Left lobe of liver (tissue), 2 donors: ENCODE results near the gene STK40. TPM values are rescaled to one million over a fixed set of nuclear protein-coding genes. Genes with fewer than 3 reads are reported as not detected.

Source experiments
- ATAC-seq: fragments of 200-7000 bp; cut with Tn5 transposase; one replicate; pipeline ENCODE4 v1.9.1; 2020; ENCODE audit warnings: mild to moderate bottlenecking, moderate library complexity
- DNase-seq: peaks from one replicate; pipeline ENCODE4 v3.0.0-alpha.2; 2020; ENCODE audit warnings: low spot score
- total RNA-seq: library from RNA; stranded (reverse); gene quantifications from one replicate; pipeline ENCODE4 v1.2.1, GENCODE V29; 2021
- donor health status: DM: no; HTN: no; CAD: no; lungs with moderate emphysema.
- donor health status: DM: no; HTN: yes; CAD: no.

STK40 gene
- total RNA-seq, 1 donor from 2014 or later = 31.6 TPM

GRCh38 chr1:36321119-36321951 lies 64.4 kb downstream of the STK40 start:
- peak; percentile 69 for DNase-seq

GRCh38 chr1:36320767-36321118 lies 65.0 kb downstream of the STK40 start:
- no peak for DNase-seq
- ATAC-seq = no peak

More at GRCh38 chr1:36321119-36321951, 64.4 kb downstream of the STK40 start:
- ATAC-seq = peak; percentile 59

GRCh38 chr1:36320291-36320761 lies 65.4 kb downstream of the STK40 start:
- no peak for DNase-seq

GRCh38 chr1:36309397-36309796 lies 76.3 kb downstream of the STK40 start:
- ATAC-seq (no peak), DNase-seq (no peak)

More at GRCh38 chr1:36320291-36320761, 65.4 kb downstream of the STK40 start:
- no peak for ATAC-seq

GRCh38 chr1:36307601-36308330 lies 78.0 kb downstream of the STK40 start:
- ATAC-seq (no peak), DNase-seq (no peak)

GRCh38 chr1:36306902-36307456 lies 78.7 kb downstream of the STK40 start:
- ATAC-seq = peak; percentile 96
- peak; percentile 94 for DNase-seq

GRCh38 chr1:36306210-36306901 lies 79.4 kb downstream of the STK40 start, which contains the start of gene SH3D21:
Gene SH3D21, plus strand, starts transcription at chr1:36306368. Its CDS starts 53 bp downstream, at chr1:36306421.
- peak; percentile 80 for ATAC-seq
- DNase-seq = peak; percentile 71

- DNase-seq = no peak
- ATAC-seq = no peak
Measured at GRCh38 chr1:36305915-36306209, 79.9 kb downstream of the STK40 start.

- ATAC-seq = no peak
- no peak for DNase-seq
Measured at GRCh38 chr1:36304970-36305914, 80.5 kb downstream of the STK40 start.

- DNase-seq = no peak
Measured at GRCh38 chr1:36304521-36304920, 81.2 kb downstream of the STK40 start.

GRCh38 chr1:36303650-36304360 lies 81.9 kb downstream of the STK40 start:
- DNase-seq = no peak
- ATAC-seq = no peak

More at GRCh38 chr1:36304521-36304920, 81.2 kb downstream of the STK40 start:
- ATAC-seq = no peak

- ATAC-seq (no peak), DNase-seq (no peak)
Measured at GRCh38 chr1:36303244-36303643, 82.5 kb downstream of the STK40 start.

- DNase-seq (no peak), ATAC-seq (no peak)
Measured at GRCh38 chr1:36301220-36301619, 84.5 kb downstream of the STK40 start.

- ATAC-seq (no peak), DNase-seq (no peak)
Measured at GRCh38 chr1:36300526-36300925, 85.2 kb downstream of the STK40 start.

GRCh38 chr1:36298640-36299039 lies 87.1 kb downstream of the STK40 start:
- ATAC-seq = no peak
- DNase-seq = no peak

GRCh38 chr1:36297062-36297461 lies 88.7 kb downstream of the STK40 start:
- no peak for ATAC-seq

GRCh38 chr1:36295390-36295789 lies 90.3 kb downstream of the STK40 start:
- DNase-seq (no peak), ATAC-seq (no peak)

More at GRCh38 chr1:36297062-36297461, 88.7 kb downstream of the STK40 start:
- DNase-seq = no peak
